NCI-H1417 (cell line): Measurements from ENCODE around the gene TTC23L.

Experiments
- DNase-seq, 3 experiments: peaks; one replicate each; lab custom pipeline; 2025; lab: John Stamatoyannopoulos, UW

TTC23L gene

GRCh38 chr5:34870382-34870781 lies 31.4 kb downstream of the TTC23L start:
- DNase-seq = no peak

GRCh38 chr5:34876275-34876674 lies 37.3 kb downstream of the TTC23L start:
- DNase-seq = no peak

GRCh38 chr5:34881246-34881645 lies 42.3 kb downstream of the TTC23L start:
- no peak for DNase-seq

- DNase-seq = no peak
Measured at GRCh38 chr5:34886392-34887119, 47.6 kb downstream of the TTC23L start.

GRCh38 chr5:34889394-34889793 lies 50.4 kb downstream of the TTC23L start:
- DNase-seq = no peak

GRCh38 chr5:34891981-34892380 lies 53.0 kb downstream of the TTC23L start:
- DNase-seq = no peak

- no peak for DNase-seq
Measured at GRCh38 chr5:34892414-34892813, 53.5 kb downstream of the TTC23L start.

- no peak for DNase-seq
Measured at GRCh38 chr5:34894716-34895115, 55.8 kb downstream of the TTC23L start.

- no peak for DNase-seq
Measured at GRCh38 chr5:34895641-34896419, 56.9 kb downstream of the TTC23L start.

- no peak for DNase-seq
Measured at GRCh38 chr5:34897646-34898045, 58.7 kb downstream of the TTC23L start.

- DNase-seq = peak; percentile 56 to 87 (median 68)
Measured at GRCh38 chr5:34898258-34898895, 59.4 kb downstream of the TTC23L start.

GRCh38 chr5:34899066-34899465 lies 60.1 kb downstream of the TTC23L start:
- no peak for DNase-seq

GRCh38 chr5:34900652-34901051 lies 61.7 kb downstream of the TTC23L start:
- peak in 2 of 3 experiments; percentile 36 to 83 for DNase-seq

GRCh38 chr5:34903260-34903659 lies 64.3 kb downstream of the TTC23L start:
- DNase-seq = no peak

- no peak for DNase-seq
Measured at GRCh38 chr5:34905564-34905963, 66.6 kb downstream of the TTC23L start.

GRCh38 chr5:34913072-34913471 lies 74.1 kb downstream of the TTC23L start:
- no peak for DNase-seq

GRCh38 chr5:34914671-34915138 lies 75.7 kb downstream of the TTC23L start:
- no peak for DNase-seq

- peak; percentile 97 to 99 (median 98) for DNase-seq
Measured at GRCh38 chr5:34915139-34915855, 76.3 kb downstream of the TTC23L start, which contains the start of the genes BRIX1 and RAD1. Gene BRIX1 (plus strand): TSS chr5:34915711. CDS start chr5:34915739, 28 bp downstream. Gene RAD1 (minus strand): TSS chr5:34915504. CDS start chr5:34914892, 612 bp downstream.

- no peak for DNase-seq
Measured at GRCh38 chr5:34915856-34916192, 76.9 kb downstream of the TTC23L start.

GRCh38 chr5:34916518-34916917 lies 77.6 kb downstream of the TTC23L start:
- no peak for DNase-seq

- DNase-seq = peak in 1 of 3 experiments; percentile 13
Measured at GRCh38 chr5:34918025-34918424, 79.1 kb downstream of the TTC23L start.

- DNase-seq = no peak
Measured at GRCh38 chr5:34919077-34919476, 80.1 kb downstream of the TTC23L start.
